ENCODE data around the gene GOLGA6C. TPM values are rescaled to one million over a fixed set of nuclear protein-coding genes. Genes with fewer than 3 reads are reported as not detected.
"Not testable (repeated sequence)": the region's sequence is repeated elsewhere in the genome, so short reads cannot be mapped to it uniquely, and the experiment has no call there.

The GOLGA6C gene
- polyA plus RNA-seq, 3 donors = not detected

- 100% methylated on average over 3 of the region's 6 CpGs for WGBS (ENCODE audit: insufficient coverage)
These were observed 34.4 kb upstream of the GOLGA6C start for GRCh38 chr15:75223688-75224087.

DNA sequence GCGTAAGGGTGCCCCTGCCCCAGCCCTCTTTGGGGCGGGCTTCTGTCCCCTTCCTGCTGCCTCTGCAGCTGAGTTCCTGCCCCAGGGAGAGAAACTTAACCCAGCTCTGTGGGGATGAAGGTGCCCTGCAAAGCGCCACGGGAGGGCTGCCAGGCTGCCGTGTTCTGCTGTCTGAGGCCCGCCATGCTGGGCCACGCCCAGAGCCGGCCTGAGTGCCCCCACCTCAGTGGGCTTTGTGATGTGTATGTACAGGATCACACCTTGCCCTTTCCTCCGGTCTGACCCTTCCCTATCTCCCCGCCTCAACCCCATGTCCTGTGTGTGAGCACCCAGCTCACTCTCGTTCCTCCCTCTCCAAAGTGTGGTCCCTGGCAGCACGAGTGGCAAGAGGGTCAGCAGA lies 33.9 kb upstream of the GOLGA6C start:
- H3K36me3 ChIP-seq (replicated peaks in 1 of 2; ENCODE audit: control insufficient read depth in 1 of 2, insufficient read depth in 2 of 2, low read length in 2 of 2) = no peaks in the 10 kb centered on the region
- intact Hi-C loops (cut with micrococcal nuclease) = no loop called here
- H3K27ac ChIP-seq (ENCODE audit: low read depth in 1 of 2, low read length in 2 of 2) = no peak overlapping the region
- Mint-ChIP-seq H3K4me1 (peaks cover 8% of the 10 kb centered on the region), H3K27ac (no peak overlapping the region), H3K9me3 (peaks cover 0 to 2% (median 0%) of the 10 kb centered on the region in 7 donors), H3K36me3 (peaks cover 7 to 8% of the 10 kb centered on the region in 2 donors), H3K27me3 (ENCODE audit: low read depth in 3 of 3) (peaks cover 11 to 19% (median 13%) of the 10 kb centered on the region in 3 donors), H3K4me3 (no peak overlapping the region)
- no peak overlapping the region for H3K9ac ChIP-seq (ENCODE audit: insufficient read depth, low read length, poor library complexity, severe bottlenecking)
- no peak overlapping the region for H3K4me3 ChIP-seq (replicated peaks in 1 of 3; ENCODE audit: low read depth in 2 of 3, low read length in 3 of 3)
- H4K20me1 ChIP-seq (ENCODE audit: insufficient read depth, low read length) = peaks cover 18% of the 10 kb centered on the region
- H2AFZ ChIP-seq (ENCODE audit: insufficient read depth, low read depth, low read length, poor library complexity, severe bottlenecking) = no peak overlapping the region
- H3K4me1 ChIP-seq (ENCODE audit: control insufficient read depth in 1 of 2, insufficient read depth in 2 of 2, low read length in 2 of 2) = peaks cover 4 to 5% of the 10 kb centered on the region in 2 donors
- no peaks in the 10 kb centered on the region for H3K9me3 ChIP-seq (replicated peaks in 1 of 2; ENCODE audit: control insufficient read depth in 1 of 2, insufficient read depth in 1 of 2, low read length in 2 of 2)
- DNase-seq = no peak
- H3K79me2 ChIP-seq (ENCODE audit: insufficient read depth, low read length) = no peaks in the 10 kb centered on the region
- H3K4me2 ChIP-seq (replicated peaks; ENCODE audit: extremely low read depth, low read length, poor library complexity, severe bottlenecking) = no peak overlapping the region
- H3K27me3 ChIP-seq (ENCODE audit: control insufficient read depth in 2 of 2, insufficient read depth in 2 of 2, low read length in 2 of 2) = no peaks in the 10 kb centered on the region
- TF ChIP-seq, protein P1, sequence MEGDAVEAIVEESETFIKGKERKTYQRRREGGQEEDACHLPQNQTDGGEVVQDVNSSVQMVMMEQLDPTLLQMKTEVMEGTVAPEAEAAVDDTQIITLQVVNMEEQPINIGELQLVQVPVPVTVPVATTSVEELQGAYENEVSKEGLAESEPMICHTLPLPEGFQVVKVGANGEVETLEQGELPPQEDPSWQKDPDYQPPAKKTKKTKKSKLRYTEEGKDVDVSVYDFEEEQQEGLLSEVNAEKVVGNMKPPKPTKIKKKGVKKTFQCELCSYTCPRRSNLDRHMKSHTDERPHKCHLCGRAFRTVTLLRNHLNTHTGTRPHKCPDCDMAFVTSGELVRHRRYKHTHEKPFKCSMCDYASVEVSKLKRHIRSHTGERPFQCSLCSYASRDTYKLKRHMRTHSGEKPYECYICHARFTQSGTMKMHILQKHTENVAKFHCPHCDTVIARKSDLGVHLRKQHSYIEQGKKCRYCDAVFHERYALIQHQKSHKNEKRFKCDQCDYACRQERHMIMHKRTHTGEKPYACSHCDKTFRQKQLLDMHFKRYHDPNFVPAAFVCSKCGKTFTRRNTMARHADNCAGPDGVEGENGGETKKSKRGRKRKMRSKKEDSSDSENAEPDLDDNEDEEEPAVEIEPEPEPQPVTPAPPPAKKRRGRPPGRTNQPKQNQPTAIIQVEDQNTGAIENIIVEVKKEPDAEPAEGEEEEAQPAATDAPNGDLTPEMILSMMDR (IDR thresholded peaks at IDR 0.05) = no peak
- 83% methylated on average over 5 of the region's 12 CpGs for WGBS (ENCODE audit: insufficient coverage)

More at GRCh38 chr15:75223688-75224087, 34.4 kb upstream of the GOLGA6C start:
- Histone ChIP-seq H3K4me1 (ENCODE audit: control insufficient read depth in 1 of 2, insufficient read depth in 2 of 2, low read length in 2 of 2) (peaks cover 6 to 11% of the 10 kb centered on the region in 2 donors), H2AFZ (ENCODE audit: insufficient read depth, low read depth, low read length, poor library complexity, severe bottlenecking) (no peak overlapping the region), H3K79me2 (ENCODE audit: insufficient read depth, low read length) (no peaks in the 10 kb centered on the region), H3K27me3 (ENCODE audit: control insufficient read depth in 2 of 2, insufficient read depth in 2 of 2, low read length in 2 of 2) (no peaks in the 10 kb centered on the region), H3K9ac (ENCODE audit: insufficient read depth, low read length, poor library complexity, severe bottlenecking) (no peak overlapping the region), H3K9me3 (replicated peaks in 1 of 2; ENCODE audit: control insufficient read depth in 1 of 2, insufficient read depth in 1 of 2, low read length in 2 of 2) (no peaks in the 10 kb centered on the region), H3K4me2 (replicated peaks; ENCODE audit: extremely low read depth, low read length, poor library complexity, severe bottlenecking) (no peak overlapping the region), H3K27ac (ENCODE audit: low read depth in 1 of 2, low read length in 2 of 2) (no peak overlapping the region), H3K4me3 (replicated peaks in 1 of 3; ENCODE audit: low read depth in 2 of 3, low read length in 3 of 3) (no peak overlapping the region), H4K20me1 (ENCODE audit: insufficient read depth, low read length) (peaks cover 24% of the 10 kb centered on the region), H3K36me3 (replicated peaks in 1 of 2; ENCODE audit: control insufficient read depth in 1 of 2, insufficient read depth in 2 of 2, low read length in 2 of 2) (no peaks in the 10 kb centered on the region)
- intact Hi-C loops (cut with micrococcal nuclease) = no loop called here
- Mint-ChIP-seq H3K27me3 (ENCODE audit: low read depth in 3 of 3) (peaks cover 11 to 17% (median 13%) of the 10 kb centered on the region in 3 donors), H3K36me3 (peaks cover 7 to 8% of the 10 kb centered on the region in 2 donors), H3K4me1 (peaks cover 14% of the 10 kb centered on the region), H3K27ac (no peak overlapping the region), H3K4me3 (no peak overlapping the region), H3K9me3 (peaks cover 0 to 2% (median 0%) of the 10 kb centered on the region in 7 donors)
- DNase-seq = no peak
- TF ChIP-seq, protein P1 (IDR thresholded peaks at IDR 0.05) = no peak

DNA sequence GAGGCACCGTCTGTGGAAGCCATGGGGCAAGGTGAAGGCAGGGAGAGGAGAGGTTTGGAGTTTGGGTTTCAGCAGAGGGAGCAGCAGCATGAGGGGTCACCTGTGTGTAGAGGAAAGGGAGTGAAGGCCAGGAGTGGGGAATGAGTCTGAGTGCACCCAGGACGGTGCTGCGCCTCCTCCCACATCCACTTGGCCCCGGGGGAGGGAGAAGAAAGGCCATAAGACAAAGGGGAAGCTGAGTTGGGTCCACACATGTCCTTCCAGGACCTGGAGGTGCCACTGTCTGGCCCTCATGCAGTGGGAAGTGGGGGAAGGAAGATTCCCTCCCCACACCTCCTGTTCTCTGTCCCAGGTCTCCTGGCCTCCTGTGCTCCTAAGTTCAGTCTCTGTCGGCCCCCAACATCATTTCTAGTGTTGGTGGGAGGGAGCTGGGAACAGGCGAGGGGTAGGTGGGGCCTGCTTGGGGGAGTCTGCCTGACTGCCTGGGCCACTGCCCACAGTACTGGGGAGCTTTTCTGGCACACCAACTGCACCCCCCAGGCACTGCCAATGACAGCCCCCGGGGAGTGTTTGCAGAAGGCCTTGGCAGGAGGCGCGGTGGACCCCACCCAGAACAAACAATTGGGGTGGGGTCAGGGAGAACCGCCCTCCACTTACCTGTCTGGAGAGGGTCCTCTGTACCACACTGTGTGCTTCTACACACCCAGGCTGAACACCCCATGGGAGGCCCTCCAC lies 32.9 kb upstream of the GOLGA6C start:
- H3K36me3 Mint-ChIP-seq; H3K9ac ChIP-seq (ENCODE audit: insufficient read depth, low read length, poor library complexity, severe bottlenecking); H3K4me2 ChIP-seq (replicated peaks; ENCODE audit: extremely low read depth, low read length, poor library complexity, severe bottlenecking); H3K9me3 Mint-ChIP-seq; H2AFZ ChIP-seq (ENCODE audit: insufficient read depth, low read depth, low read length, poor library complexity, severe bottlenecking); H3K79me2 ChIP-seq (ENCODE audit: insufficient read depth, low read length); H3K27ac Mint-ChIP-seq; H3K27me3 ChIP-seq (ENCODE audit: control insufficient read depth in 2 of 2, insufficient read depth in 2 of 2, low read length in 2 of 2); H3K4me3 ChIP-seq (replicated peaks in 1 of 3; ENCODE audit: low read depth in 2 of 3, low read length in 3 of 3); DNase-seq; H3K27ac ChIP-seq (ENCODE audit: low read depth in 1 of 2, low read length in 2 of 2); H3K9me3 ChIP-seq (replicated peaks in 1 of 2; ENCODE audit: control insufficient read depth in 1 of 2, insufficient read depth in 1 of 2, low read length in 2 of 2); H3K4me3 Mint-ChIP-seq; H3K36me3 ChIP-seq (replicated peaks in 1 of 2; ENCODE audit: control insufficient read depth in 1 of 2, insufficient read depth in 2 of 2, low read length in 2 of 2); intact Hi-C loops (cut with micrococcal nuclease); H3K4me1 Mint-ChIP-seq; H3K4me1 ChIP-seq (ENCODE audit: control insufficient read depth in 1 of 2, insufficient read depth in 2 of 2, low read length in 2 of 2): not testable (repeated sequence)
- 100% methylated on average over 1 of the region's 10 CpGs for WGBS (ENCODE audit: insufficient coverage)
- peaks cover 11% of the 10 kb centered on the region for H4K20me1 ChIP-seq (ENCODE audit: insufficient read depth, low read length)
- H3K27me3 Mint-ChIP-seq (ENCODE audit: low read depth in 3 of 3) = peaks cover 11 to 19% (median 12%) of the 10 kb centered on the region in 3 donors

Measured in CD14-positive monocyte (primary cell).